Measurements from ENCODE around the gene CACNA1H. TPM values are rescaled to one million over a fixed set of nuclear protein-coding genes. Genes with fewer than 3 reads are reported as not detected.

The CACNA1H gene
- total RNA-seq, 4 donors from 2014 or later: 133 to 330 (median 173) TPM

- Histone ChIP-seq H3K36me3 (no peaks in the 10 kb centered on the region), H3K9me3 (no peaks in the 10 kb centered on the region), H3K27ac (no peak overlapping the region), H3K27me3 (peaks cover 25% of the 10 kb centered on the region), H3K4me3 (no peak overlapping the region), H3K4me1 (peaks cover 0 to 12% (median 0%) of the 10 kb centered on the region in 3 donors)
- ATAC-seq: no peak
- TF ChIP-seq POLR2AphosphoS5 (IDR thresholded peaks at IDR 0.05) (no peak), CTCF (IDR thresholded peaks at IDR 0.05) (no peak), POLR2A (IDR thresholded peaks at IDR 0.05) (no peak), EP300 (IDR thresholded peaks at IDR 0.05) (no peak)
- 0 to 88% methylated on average over 1 to 5 of the region's 16 CpGs for WGBS, 2 donors (ENCODE audit: low coverage in 1 of 2)
Observed at GRCh38 chr16:1113489-1113888, 39.4 kb upstream of the CACNA1H start.

- Histone ChIP-seq H3K27ac (no peak overlapping the region), H3K27me3 (peaks cover 20% of the 10 kb centered on the region)
Observed at GRCh38 chr16:1113889-1114526, 38.9 kb upstream of the CACNA1H start.

GRCh38 chr16:1116693-1117077, 36.2 kb upstream of the CACNA1H start:
- Histone ChIP-seq H3K36me3 (no peaks in the 10 kb centered on the region), H3K27me3 (peaks cover 16% of the 10 kb centered on the region), H3K9me3 (no peaks in the 10 kb centered on the region), H3K4me1 (no peaks in the 10 kb centered on the region), H3K27ac (no peak overlapping the region), H3K4me3 (no peak overlapping the region)
- TF ChIP-seq CTCF (IDR thresholded peaks at IDR 0.05) (no peak), POLR2A (IDR thresholded peaks at IDR 0.05) (no peak), EP300 (IDR thresholded peaks at IDR 0.05) (no peak), POLR2AphosphoS5 (IDR thresholded peaks at IDR 0.05) (no peak)
- no peak for ATAC-seq
- 60% methylated on average over 1 of the region's 16 CpGs; no CpG with 5 or more reads in 1 of the 2 donors for WGBS, 2 donors (ENCODE audit: low coverage in 1 of 2)

More at GRCh38 chr16:1113889-1114526, 38.9 kb upstream of the CACNA1H start:
- Histone ChIP-seq H3K9me3 (no peaks in the 10 kb centered on the region), H3K36me3 (no peaks in the 10 kb centered on the region), H3K4me3 (no peak overlapping the region), H3K4me1 (peaks cover 0 to 6% (median 0%) of the 10 kb centered on the region in 3 donors)
- TF ChIP-seq POLR2AphosphoS5 (IDR thresholded peaks at IDR 0.05) (no peak), EP300 (IDR thresholded peaks at IDR 0.05) (no peak), POLR2A (IDR thresholded peaks at IDR 0.05) (no peak), CTCF (IDR thresholded peaks at IDR 0.05) (no peak)
- no peak for ATAC-seq
- WGBS, 2 donors (ENCODE audit: low coverage in 1 of 2): 71% methylated on average over 7 of the region's 15 CpGs; no CpG with 5 or more reads in 1 of the 2 donors

GRCh38 chr16:1117176-1117900, 35.6 kb upstream of the CACNA1H start:
- no peaks in the 10 kb centered on the region for H3K9me3 ChIP-seq
- WGBS, 2 donors (ENCODE audit: low coverage in 1 of 2): no CpG with 5 or more reads among the region's 34 CpGs
- H3K36me3 ChIP-seq: no peaks in the 10 kb centered on the region
- no peak overlapping the region for H3K27ac ChIP-seq
- H3K27me3 ChIP-seq: peaks cover 16% of the 10 kb centered on the region
- TF ChIP-seq POLR2AphosphoS5 (IDR thresholded peaks at IDR 0.05) (no peak), EP300 (IDR thresholded peaks at IDR 0.05) (no peak), POLR2A (IDR thresholded peaks at IDR 0.05) (no peak), CTCF (IDR thresholded peaks at IDR 0.05) (no peak)
- H3K4me3 ChIP-seq: no peak overlapping the region
- H3K4me1 ChIP-seq: no peaks in the 10 kb centered on the region
- ATAC-seq: no peak

- Histone ChIP-seq H3K4me3 (no peak overlapping the region), H3K9me3 (no peaks in the 10 kb centered on the region), H3K36me3 (no peaks in the 10 kb centered on the region), H3K4me1 (no peaks in the 10 kb centered on the region), H3K27ac (no peak overlapping the region), H3K27me3 (peaks cover 16% of the 10 kb centered on the region)
- no peak for ATAC-seq
- no peak for TF ChIP-seq POLR2AphosphoS5 (IDR thresholded peaks at IDR 0.05)
- no peak for TF ChIP-seq EP300 (IDR thresholded peaks at IDR 0.05)
- TF ChIP-seq POLR2A (IDR thresholded peaks at IDR 0.05): no peak
- TF ChIP-seq CTCF (IDR thresholded peaks at IDR 0.05): no peak
- no CpG with 5 or more reads among the region's 19 CpGs for WGBS, 2 donors (ENCODE audit: low coverage in 1 of 2)
Observed at GRCh38 chr16:1117926-1118325, 35.0 kb upstream of the CACNA1H start.
